SK-N-SH treated with all-trans-retinoic acid at 6 μM for 48 hours (cell line): ENCODE measurements around the gene UBTD1.
"Not testable (repeated sequence)": the region's sequence is repeated elsewhere in the genome, so short reads cannot be mapped to it uniquely, and the experiment has no call there.

Source experiments
- ATAC-seq: fragments of 200-7000 bp; cut with Tn5 transposase; 3 replicates; pipeline ENCODE4 v1.9.1; 2020; ENCODE audit warnings: mild to moderate bottlenecking, moderate library complexity
- ARNTL ChIP-seq: fragments of 450-650 bp; formaldehyde crosslinking; IDR thresholded peaks from 2 replicates; pipeline ENCODE4 v1.5.0; 2020; ENCODE audit warnings: low read depth, mild to moderate bottlenecking, moderate library complexity, borderline replicate concordance
- BACH2 ChIP-seq: fragments of 250-450 bp; sonication (Bioruptor Pico); IDR thresholded peaks from 2 replicates; pipeline ENCODE4 v1.9.0; 2021; ENCODE audit warnings: mild to moderate bottlenecking, borderline replicate concordance
- CREB5 ChIP-seq: fragments of 250-450 bp; sonication (Bioruptor Pico); IDR thresholded peaks from 2 replicates; pipeline ENCODE4 v1.5.1; 2020; ENCODE audit warnings: low read depth, mild to moderate bottlenecking, moderate library complexity
- CSDC2 ChIP-seq: fragments of 250-450 bp; sonication (Bioruptor Pico); IDR thresholded peaks from 2 replicates; pipeline ENCODE4 v1.5.0; 2020; ENCODE audit warnings: mild to moderate bottlenecking, moderate library complexity
- CSRNP3 ChIP-seq: fragments of 250-450 bp; sonication (Bioruptor Pico); IDR thresholded peaks from 2 replicates; pipeline ENCODE4 v1.5.1; 2021; ENCODE audit warnings: mild to moderate bottlenecking, moderate library complexity
- GLIS3 ChIP-seq: fragments of 250-450 bp; sonication (Bioruptor Pico); IDR thresholded peaks from 2 replicates; pipeline ENCODE4 v1.5.0; 2020; ENCODE audit warnings: mild to moderate bottlenecking, moderate library complexity
- ISL1 ChIP-seq: fragments of 250-450 bp; sonication (Bioruptor Pico); IDR thresholded peaks from 2 replicates; pipeline ENCODE4 v2.1.2; 2022; ENCODE audit warnings: mild to moderate bottlenecking, moderate library complexity
- OSR1 ChIP-seq: fragments of 250-450 bp; sonication (Bioruptor Pico); IDR thresholded peaks from 2 replicates; pipeline ENCODE4 v1.8.0; 2022; ENCODE audit warnings: moderate library complexity, mild to moderate bottlenecking, inconsistent platforms
- PATZ1 ChIP-seq: fragments of 250-450 bp; sonication (Bioruptor Pico); IDR thresholded peaks from 2 replicates; pipeline ENCODE4 v1.8.0; 2020; ENCODE audit warnings: mild to moderate bottlenecking, moderate library complexity, borderline replicate concordance
- POU6F1 ChIP-seq: fragments of 250-450 bp; sonication (Bioruptor Pico); IDR thresholded peaks from 2 replicates; pipeline ENCODE4 v1.8.0; 2021; ENCODE audit warnings: low read depth, mild to moderate bottlenecking, moderate library complexity, borderline replicate concordance
- PPARA ChIP-seq: fragments of 250-450 bp; sonication (Bioruptor Pico); IDR thresholded peaks from 2 replicates; pipeline ENCODE4 v1.5.0; 2020; ENCODE audit warnings: mild to moderate bottlenecking, borderline replicate concordance
- RARB ChIP-seq: fragments of 250-450 bp; sonication (Bioruptor Pico); IDR thresholded peaks from 2 replicates; pipeline ENCODE4 v1.8.0; 2021; ENCODE audit warnings: mild to moderate bottlenecking, moderate library complexity
- SNAI2 ChIP-seq: fragments of 250-450 bp; sonication (Bioruptor Pico); IDR thresholded peaks from 2 replicates; pipeline ENCODE4 v1.5.0; 2020; ENCODE audit warnings: mild to moderate bottlenecking, moderate library complexity
- TCF4 ChIP-seq: fragments of 250-450 bp; sonication (Bioruptor Pico); IDR thresholded peaks from 2 replicates; pipeline ENCODE4 v1.8.0; 2021; ENCODE audit warnings: mild to moderate bottlenecking, moderate library complexity, borderline replicate concordance
- TOX ChIP-seq: fragments of 250-450 bp; sonication (Bioruptor Pico); IDR thresholded peaks from 2 replicates; pipeline ENCODE4 v1.8.0; 2021; ENCODE audit warnings: mild to moderate bottlenecking, moderate library complexity, borderline replicate concordance
- TSHZ2 ChIP-seq: fragments of 250-450 bp; sonication (Bioruptor Pico); IDR thresholded peaks from 2 replicates; pipeline ENCODE4 v1.5.0; 2020; ENCODE audit warnings: mild to moderate bottlenecking, moderate library complexity
- ZC3H10 ChIP-seq: fragments of 250-450 bp; sonication (Bioruptor Pico); IDR thresholded peaks from 2 replicates; pipeline ENCODE4 v1.5.1; 2021; ENCODE audit warnings: mild to moderate bottlenecking, moderate library complexity
- ZFP3 ChIP-seq: fragments of 250-450 bp; sonication (Bioruptor Pico); IDR thresholded peaks from 2 replicates; pipeline ENCODE4 v1.5.0; 2020; ENCODE audit warnings: mild to moderate bottlenecking, moderate library complexity
- ZFP30 ChIP-seq: fragments of 450-650 bp; formaldehyde crosslinking; IDR thresholded peaks from 2 replicates; pipeline ENCODE4 v1.5.0; 2022; ENCODE audit warnings: mild to moderate bottlenecking, moderate library complexity
- ZNF565 ChIP-seq: fragments of 450-650 bp; formaldehyde crosslinking; conservative IDR thresholded peaks from 2 replicates; pipeline ENCODE4 v1.5.0; 2020; ENCODE audit warnings: low read depth, mild to moderate bottlenecking, moderate library complexity
- ZNF70 ChIP-seq: fragments of 450-650 bp; formaldehyde crosslinking; IDR thresholded peaks from 2 replicates; pipeline ENCODE4 v1.5.0; 2020; ENCODE audit warnings: mild to moderate bottlenecking, moderate library complexity
- ZNF8 ChIP-seq: fragments of 450-650 bp; formaldehyde crosslinking; IDR thresholded peaks from 2 replicates; pipeline ENCODE4 v1.5.0; 2020; ENCODE audit warnings: mild to moderate bottlenecking, moderate library complexity

The UBTD1 gene

GRCh38 chr10:97465982-97466381 lies 32.7 kb upstream of the UBTD1 start:
- ATAC-seq = no peak
- TF ChIP-seq RARB (CRISPR knock-in tag) (no peak), POU6F1 (CRISPR knock-in tag) (no peak), ZNF8 (CRISPR knock-in tag) (no peak), ARNTL (no peak), ZNF565 (CRISPR knock-in tag) (no peak), ZFP3 (CRISPR knock-in tag) (no peak), TOX (no peak), OSR1 (CRISPR knock-in tag) (no peak), CREB5 (CRISPR knock-in tag) (no peak), CSRNP3 (CRISPR knock-in tag) (no peak), PPARA (CRISPR knock-in tag) (no peak), PATZ1 (CRISPR knock-in tag) (no peak), TCF4 (CRISPR knock-in tag) (no peak)

GRCh38 chr10:97466755-97467154 lies 32.0 kb upstream of the UBTD1 start:
- no peak for TF ChIP-seq ZC3H10 (CRISPR knock-in tag)
- no peak for TF ChIP-seq OSR1 (CRISPR knock-in tag)
- TF ChIP-seq CSDC2 (CRISPR knock-in tag) = no peak
- TF ChIP-seq, all 23 proteins: peak for 0
- ATAC-seq = peak; percentile 21; the same call in 2 of the 3 replicates

GRCh38 chr10:97468162-97468561 lies 30.6 kb upstream of the UBTD1 start:
- no peak for ATAC-seq
- TF ChIP-seq PPARA (CRISPR knock-in tag) = no peak
- no peak for TF ChIP-seq ZC3H10 (CRISPR knock-in tag)
- no peak for TF ChIP-seq SNAI2
- TF ChIP-seq ISL1 (CRISPR knock-in tag) = no peak
- no peak for TF ChIP-seq OSR1 (CRISPR knock-in tag)
- TF ChIP-seq ARNTL = no peak
- no peak for TF ChIP-seq ZNF70 (CRISPR knock-in tag)
- TF ChIP-seq TCF4 (CRISPR knock-in tag) = no peak
- TF ChIP-seq BACH2 = no peak
- no peak for TF ChIP-seq ZFP30 (CRISPR knock-in tag)
- TF ChIP-seq ZNF8 (CRISPR knock-in tag) = no peak
- no peak for TF ChIP-seq GLIS3 (CRISPR knock-in tag)

GRCh38 chr10:97468781-97469180 lies 29.9 kb upstream of the UBTD1 start:
- ATAC-seq = not testable (repeated sequence)

- TF ChIP-seq GLIS3 (CRISPR knock-in tag) (no peak), OSR1 (CRISPR knock-in tag) (no peak), TOX (no peak), ISL1 (CRISPR knock-in tag) (no peak), ARNTL (no peak), TSHZ2 (CRISPR knock-in tag) (no peak), PATZ1 (CRISPR knock-in tag) (no peak), ZC3H10 (CRISPR knock-in tag) (no peak), ZFP3 (CRISPR knock-in tag) (no peak), ZNF70 (CRISPR knock-in tag) (no peak), ZFP30 (CRISPR knock-in tag) (no peak), ZNF8 (CRISPR knock-in tag) (no peak)
- ATAC-seq = no peak
Observed at GRCh38 chr10:97474918-97475317, 23.8 kb upstream of the UBTD1 start.
